Measurements from ENCODE around the gene DAPP1. TPM values are rescaled to one million over a fixed set of nuclear protein-coding genes. Genes with fewer than 3 reads are reported as not detected.
A peak's percentile ranks its signal among the peaks of the same experiment; 100 is the strongest.

Gene DAPP1
- total RNA-seq, 2 experiments from 2014 or later = 8.3 to 9.1 TPM

GRCh38 chr4:99857307-99857706 is 40.7 kb downstream of the DAPP1 start:
- Mint-ChIP-seq H3K9me3 (no peaks in the 10 kb centered on the region), H3K27me3 (no peaks in the 10 kb centered on the region), H3K27ac (peak overlapping the region; percentile 16), H3K4me3 (no peak overlapping the region), H3K36me3 (ENCODE audit: low read depth) (peaks cover 77% of the 10 kb centered on the region), H3K4me1 (ENCODE audit: low read depth) (peaks cover 27% of the 10 kb centered on the region)
- peaks cover 9% of the 10 kb centered on the region for H3K4me1 ChIP-seq (ENCODE audit: insufficient read depth, low read length)
- H3K27ac ChIP-seq (ENCODE audit: low read depth in 1 of 2, low read length in 2 of 2) = no peak overlapping the region
- DNase-seq (no peak), ATAC-seq (ENCODE audit: poor library complexity) (no peak)
- TF ChIP-seq, protein P1, sequence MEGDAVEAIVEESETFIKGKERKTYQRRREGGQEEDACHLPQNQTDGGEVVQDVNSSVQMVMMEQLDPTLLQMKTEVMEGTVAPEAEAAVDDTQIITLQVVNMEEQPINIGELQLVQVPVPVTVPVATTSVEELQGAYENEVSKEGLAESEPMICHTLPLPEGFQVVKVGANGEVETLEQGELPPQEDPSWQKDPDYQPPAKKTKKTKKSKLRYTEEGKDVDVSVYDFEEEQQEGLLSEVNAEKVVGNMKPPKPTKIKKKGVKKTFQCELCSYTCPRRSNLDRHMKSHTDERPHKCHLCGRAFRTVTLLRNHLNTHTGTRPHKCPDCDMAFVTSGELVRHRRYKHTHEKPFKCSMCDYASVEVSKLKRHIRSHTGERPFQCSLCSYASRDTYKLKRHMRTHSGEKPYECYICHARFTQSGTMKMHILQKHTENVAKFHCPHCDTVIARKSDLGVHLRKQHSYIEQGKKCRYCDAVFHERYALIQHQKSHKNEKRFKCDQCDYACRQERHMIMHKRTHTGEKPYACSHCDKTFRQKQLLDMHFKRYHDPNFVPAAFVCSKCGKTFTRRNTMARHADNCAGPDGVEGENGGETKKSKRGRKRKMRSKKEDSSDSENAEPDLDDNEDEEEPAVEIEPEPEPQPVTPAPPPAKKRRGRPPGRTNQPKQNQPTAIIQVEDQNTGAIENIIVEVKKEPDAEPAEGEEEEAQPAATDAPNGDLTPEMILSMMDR (IDR thresholded peaks at IDR 0.05) = no peak
- H3K36me3 ChIP-seq (ENCODE audit: insufficient read depth, low read length) = peaks cover 41% of the 10 kb centered on the region
- CTCF ChIA-PET = no interaction called here
- H3K9me3 ChIP-seq (ENCODE audit: control insufficient read depth in 1 of 2, insufficient read depth in 1 of 2, low read length in 2 of 2) = no peaks in the 10 kb centered on the region
- no peaks in the 10 kb centered on the region for H3K27me3 ChIP-seq (ENCODE audit: control insufficient read depth in 1 of 2, insufficient read depth in 2 of 2, low read length in 2 of 2)
- POLR2A ChIA-PET = interaction anchor here (0.6 to 1.4 kb wide), 2 partner anchors 10 to 14 kb away, joined by 4 to 8 read pairs; no protein-coding TSS in a partner anchor
- H3K4me3 ChIP-seq (ENCODE audit: low read length) = no peak overlapping the region
- intact Hi-C loops (cut with DNase I, micrococcal nuclease) = no loop called here

DNA sequence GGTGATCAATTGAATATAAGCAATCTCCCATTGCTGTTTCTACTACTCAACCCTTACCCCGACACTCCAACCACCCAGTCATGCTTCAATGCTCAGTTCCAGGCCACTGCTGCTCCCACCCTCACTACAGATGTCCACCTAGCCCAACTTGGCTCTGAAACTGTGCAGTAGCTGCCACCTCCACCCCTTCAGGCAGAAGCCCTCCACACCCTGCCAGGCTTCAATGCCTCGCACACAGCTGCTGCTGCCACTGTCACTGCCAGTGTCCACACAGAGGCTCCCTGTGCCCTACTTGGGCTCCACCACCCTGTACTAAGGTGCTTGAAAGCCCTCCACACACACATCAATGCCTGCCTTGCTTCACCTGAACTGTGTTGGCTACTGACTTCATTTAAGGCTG is 43.0 kb downstream of the DAPP1 start:
- Mint-ChIP-seq H3K27me3 (no peaks in the 10 kb centered on the region), H3K36me3 (ENCODE audit: low read depth) (peaks cover 75% of the 10 kb centered on the region), H3K4me3 (no peak overlapping the region), H3K4me1 (ENCODE audit: low read depth) (peaks cover 27% of the 10 kb centered on the region), H3K9me3 (no peaks in the 10 kb centered on the region), H3K27ac (no peak overlapping the region)
- no peak for ATAC-seq (ENCODE audit: poor library complexity)
- POLR2A ChIA-PET = interaction anchor here (0.6 to 1.3 kb wide), 2 partner anchors 39 to 406 kb away, joined by 3 read pairs; no protein-coding TSS in a partner anchor
- H3K4me1 ChIP-seq (ENCODE audit: insufficient read depth, low read length) = peaks cover 9% of the 10 kb centered on the region
- intact Hi-C loops (cut with DNase I, micrococcal nuclease) = no loop called here
- H3K9me3 ChIP-seq (ENCODE audit: control insufficient read depth in 1 of 2, insufficient read depth in 1 of 2, low read length in 2 of 2) = no peaks in the 10 kb centered on the region
- CTCF ChIA-PET = interaction anchor here (1.0 kb wide), 1 partner anchor 48 kb away, joined by 3 read pairs; no protein-coding TSS in a partner anchor
- no peak overlapping the region for H3K27ac ChIP-seq (ENCODE audit: low read depth in 1 of 2, low read length in 2 of 2)
- no peak overlapping the region for H3K4me3 ChIP-seq (ENCODE audit: low read length)
- TF ChIP-seq, protein P1 (IDR thresholded peaks at IDR 0.05) = no peak
- DNase-seq = no peak
- H3K36me3 ChIP-seq (ENCODE audit: insufficient read depth, low read length) = peaks cover 48% of the 10 kb centered on the region
- no peaks in the 10 kb centered on the region for H3K27me3 ChIP-seq (ENCODE audit: control insufficient read depth in 1 of 2, insufficient read depth in 2 of 2, low read length in 2 of 2)

GRCh38 chr4:99860521-99860920 is 43.9 kb downstream of the DAPP1 start:
- H3K27ac Mint-ChIP-seq = no peak overlapping the region
- no peaks in the 10 kb centered on the region for H3K27me3 Mint-ChIP-seq
- H3K27me3 ChIP-seq (ENCODE audit: control insufficient read depth in 1 of 2, insufficient read depth in 2 of 2, low read length in 2 of 2) = no peaks in the 10 kb centered on the region
- DNase-seq = no peak
- CTCF ChIA-PET = interaction anchor here (1.0 kb wide), 1 partner anchor 49 kb away, joined by 3 read pairs; no protein-coding TSS in a partner anchor
- H3K9me3 Mint-ChIP-seq = no peaks in the 10 kb centered on the region
- TF ChIP-seq, protein P1 (IDR thresholded peaks at IDR 0.05) = no peak
- H3K4me3 ChIP-seq (ENCODE audit: low read length) = no peak overlapping the region
- H3K4me1 Mint-ChIP-seq (ENCODE audit: low read depth) = peaks cover 21% of the 10 kb centered on the region
- H3K36me3 ChIP-seq (ENCODE audit: insufficient read depth, low read length) = peaks cover 49% of the 10 kb centered on the region
- H3K4me1 ChIP-seq (ENCODE audit: insufficient read depth, low read length) = peaks cover 9% of the 10 kb centered on the region
- no peak for ATAC-seq (ENCODE audit: poor library complexity)
- intact Hi-C loops (cut with DNase I, micrococcal nuclease) = no loop called here
- no peak overlapping the region for H3K27ac ChIP-seq (ENCODE audit: low read depth in 1 of 2, low read length in 2 of 2)
- peaks cover 75% of the 10 kb centered on the region for H3K36me3 Mint-ChIP-seq (ENCODE audit: low read depth)
- H3K9me3 ChIP-seq (ENCODE audit: control insufficient read depth in 1 of 2, insufficient read depth in 1 of 2, low read length in 2 of 2) = no peaks in the 10 kb centered on the region
- POLR2A ChIA-PET = interaction anchor here (1.3 kb wide), 1 partner anchor 38 kb away, joined by 3 read pairs; no protein-coding TSS in a partner anchor
- no peak overlapping the region for H3K4me3 Mint-ChIP-seq
